Nephron progenitor cell (in vitro differentiated cells): Measurements from ENCODE around the gene CUL3.

Source experiments
- DNase-seq: peaks from one replicate; pipeline ENCODE4 v3.0.0; 2021
- H3K27ac Mint-ChIP-seq: 2 replicates; pipeline ENCODE4 v1.8.0; 2021; ENCODE audit warnings: mild to moderate bottlenecking, moderate library complexity, mixed read lengths
- H3K27me3 Mint-ChIP-seq: 2 replicates; pipeline ENCODE4 v1.8.0; 2021; ENCODE audit warnings: mild to moderate bottlenecking, low read depth, mixed read lengths; ENCODE audit not compliant: poor library complexity
- H3K36me3 Mint-ChIP-seq: 2 replicates; pipeline ENCODE4 v1.8.0; 2021; ENCODE audit warnings: low read depth, mixed read lengths
- H3K4me1 Mint-ChIP-seq: 2 replicates; pipeline ENCODE4 v1.8.0; 2021; ENCODE audit warnings: mixed read lengths
- H3K4me3 Mint-ChIP-seq: 2 replicates; pipeline ENCODE4 v1.8.0; 2021; ENCODE audit warnings: mild to moderate bottlenecking, moderate library complexity, mixed read lengths
- H3K9me3 Mint-ChIP-seq: 2 replicates; pipeline ENCODE4 v1.8.0; 2021; ENCODE audit warnings: mild to moderate bottlenecking, moderate library complexity, mixed read lengths
- CTCF ChIP-seq: fragments of 200-600 bp; sonication (generic); IDR thresholded peaks from 2 replicates; pipeline ENCODE4 v1.5.0; 2021; ENCODE audit warnings: antibody characterized with exemption

CUL3 gene

GRCh38 chr2:224545884-224546644 is 39.1 kb downstream of the CUL3 start:
- DNase-seq: no peak
- no peak for TF ChIP-seq CTCF
- H3K27ac Mint-ChIP-seq: no peak overlapping the region
- H3K36me3 Mint-ChIP-seq: peaks cover 51% of the 10 kb centered on the region
- peaks cover 5% of the 10 kb centered on the region for H3K9me3 Mint-ChIP-seq
- no peak overlapping the region for H3K4me3 Mint-ChIP-seq
- no peaks in the 10 kb centered on the region for H3K27me3 Mint-ChIP-seq
- H3K4me1 Mint-ChIP-seq: peaks cover 6% of the 10 kb centered on the region

- no peak overlapping the region for H3K4me3 Mint-ChIP-seq
- peaks cover 6% of the 10 kb centered on the region for H3K4me1 Mint-ChIP-seq
- H3K27ac Mint-ChIP-seq: no peak overlapping the region
- DNase-seq: no peak
- no peak for TF ChIP-seq CTCF
- H3K36me3 Mint-ChIP-seq: peaks cover 55% of the 10 kb centered on the region
- peaks cover 17% of the 10 kb centered on the region for H3K9me3 Mint-ChIP-seq
- H3K27me3 Mint-ChIP-seq: no peaks in the 10 kb centered on the region
These were observed 41.2 kb downstream of the CUL3 start for GRCh38 chr2:224543939-224544338.

GRCh38 chr2:224538561-224539138 is 46.5 kb downstream of the CUL3 start:
- peaks cover 70% of the 10 kb centered on the region for H3K36me3 Mint-ChIP-seq
- no peak overlapping the region for H3K4me3 Mint-ChIP-seq
- H3K4me1 Mint-ChIP-seq: peaks cover 6% of the 10 kb centered on the region
- DNase-seq: no peak
- H3K27me3 Mint-ChIP-seq: no peaks in the 10 kb centered on the region
- no peak for TF ChIP-seq CTCF
- peaks cover 17% of the 10 kb centered on the region for H3K9me3 Mint-ChIP-seq
- H3K27ac Mint-ChIP-seq: peak overlapping the region; percentile 14

GRCh38 chr2:224532931-224533330 is 52.2 kb downstream of the CUL3 start:
- no peak for TF ChIP-seq CTCF
- Mint-ChIP-seq H3K4me1 (peaks cover 15% of the 10 kb centered on the region), H3K9me3 (no peaks in the 10 kb centered on the region), H3K4me3 (no peak overlapping the region), H3K27me3 (peaks cover 2% of the 10 kb centered on the region), H3K36me3 (peaks cover 75% of the 10 kb centered on the region), H3K27ac (peak overlapping the region; percentile 47)
- DNase-seq: no peak

- Mint-ChIP-seq H3K9me3 (no peaks in the 10 kb centered on the region), H3K4me3 (no peak overlapping the region), H3K27ac (peak overlapping the region; percentile 86), H3K4me1 (peaks cover 15% of the 10 kb centered on the region), H3K27me3 (peaks cover 2% of the 10 kb centered on the region), H3K36me3 (peaks cover 79% of the 10 kb centered on the region)
- no peak for DNase-seq
- no peak for TF ChIP-seq CTCF
These were observed 52.7 kb downstream of the CUL3 start for GRCh38 chr2:224532441-224532840.

GRCh38 chr2:224528171-224528570 is 57.0 kb downstream of the CUL3 start:
- no peak for DNase-seq
- TF ChIP-seq CTCF: no peak
- H3K4me1 Mint-ChIP-seq: peaks cover 22% of the 10 kb centered on the region
- H3K27me3 Mint-ChIP-seq: peaks cover 2% of the 10 kb centered on the region
- H3K27ac Mint-ChIP-seq: peak overlapping the region; percentile 82
- peaks cover 2% of the 10 kb centered on the region for H3K9me3 Mint-ChIP-seq
- H3K36me3 Mint-ChIP-seq: peaks cover 84% of the 10 kb centered on the region
- no peak overlapping the region for H3K4me3 Mint-ChIP-seq
